GM18505 (cell line): Measurements from ENCODE around the gene DTX3.
A peak's percentile ranks its signal among the peaks of the same experiment; 100 is the strongest.
"Not testable (repeated sequence)": the region's sequence is repeated elsewhere in the genome, so short reads cannot be mapped to it uniquely, and the experiment has no call there.

ENCODE experiments used
- ATAC-seq: cut with Tn5 transposase; IDR thresholded peaks from one replicate; pipeline ENCODE4 v1.9.1; 2021; ENCODE audit not compliant: unreplicated experiment
- POLR2A ChIP-seq: IDR thresholded peaks from 4 replicates; pipeline ENCODE4 v1.6.1; 2011; ENCODE audit warnings: borderline replicate concordance; ENCODE audit not compliant: insufficient read depth, insufficient read length; ENCODE audit errors: extremely low read depth

DTX3 gene

GRCh38 chr12:57576613-57577160 is 27.9 kb upstream of the DTX3 start:
- no peak for ATAC-seq
- no peak for TF ChIP-seq POLR2A

GRCh38 chr12:57577981-57578758 is 26.5 kb upstream of the DTX3 start:
- no peak for TF ChIP-seq POLR2A
- no peak for ATAC-seq

GRCh38 chr12:57579011-57579410 is 25.6 kb upstream of the DTX3 start:
- no peak for ATAC-seq
- no peak for TF ChIP-seq POLR2A

GRCh38 chr12:57579677-57580465 is 24.8 kb upstream of the DTX3 start:
- ATAC-seq = no peak
- TF ChIP-seq POLR2A = no peak

GRCh38 chr12:57580466-57580795 is 24.2 kb upstream of the DTX3 start:
- no peak for TF ChIP-seq POLR2A
- no peak for ATAC-seq

GRCh38 chr12:57581802-57582201 is 22.8 kb upstream of the DTX3 start:
- no peak for TF ChIP-seq POLR2A
- ATAC-seq = no peak

- ATAC-seq = no peak
- no peak for TF ChIP-seq POLR2A
Observed at GRCh38 chr12:57582440-57582839, 22.2 kb upstream of the DTX3 start.

GRCh38 chr12:57583008-57583831 is 21.4 kb upstream of the DTX3 start:
- ATAC-seq = peak; percentile 86

GRCh38 chr12:57584050-57584449 is 20.6 kb upstream of the DTX3 start:
- no peak for TF ChIP-seq POLR2A
- ATAC-seq = no peak

More at GRCh38 chr12:57583008-57583831, 21.4 kb upstream of the DTX3 start:
- TF ChIP-seq POLR2A = no peak

- no peak for TF ChIP-seq POLR2A
- ATAC-seq = no peak
Observed at GRCh38 chr12:57584690-57585089, 19.9 kb upstream of the DTX3 start.

GRCh38 chr12:57585156-57585555 is 19.5 kb upstream of the DTX3 start:
- TF ChIP-seq POLR2A = no peak
- no peak for ATAC-seq

- no peak for ATAC-seq
- TF ChIP-seq POLR2A = no peak
Observed at GRCh38 chr12:57586128-57586527, 18.5 kb upstream of the DTX3 start.

- no peak for TF ChIP-seq POLR2A
Observed at GRCh38 chr12:57586832-57587429, 17.7 kb upstream of the DTX3 start.

GRCh38 chr12:57588951-57589610 is 15.5 kb upstream of the DTX3 start:
- not testable (repeated sequence) for ATAC-seq

More at GRCh38 chr12:57586832-57587429, 17.7 kb upstream of the DTX3 start:
- no peak for ATAC-seq
